NCI-H2107 (cell line): ENCODE measurements around the gene GAGE10.
"Not testable (repeated sequence)": the region's sequence is repeated elsewhere in the genome, so short reads cannot be mapped to it uniquely, and the experiment has no call there.

Experiments
- DNase-seq: peaks from one replicate; lab custom pipeline; 2025; lab: John Stamatoyannopoulos, UW

GAGE10 gene

DNA sequence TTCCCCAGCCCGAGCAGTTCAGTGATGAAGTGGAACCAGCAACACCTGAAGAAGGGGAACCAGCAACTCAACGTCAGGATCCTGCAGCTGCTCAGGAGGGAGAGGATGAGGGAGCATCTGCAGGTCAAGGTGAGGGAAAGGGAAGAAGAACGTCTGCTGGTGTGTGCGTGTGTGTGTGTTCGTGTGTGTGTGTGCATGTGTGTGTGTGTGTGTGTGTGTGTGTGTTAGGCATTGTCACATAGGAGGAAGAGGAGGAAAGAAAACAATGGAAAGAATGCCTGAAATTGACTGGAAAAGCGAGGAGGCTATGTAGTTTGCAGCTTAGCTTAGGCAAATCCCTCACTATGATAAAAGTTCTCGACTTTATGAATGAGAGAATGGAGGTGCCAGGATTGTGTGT lies 20.3 kb downstream of the GAGE10 start:
- not testable (repeated sequence) for DNase-seq

GRCh38 chrX:49330421-49330820 lies 27.0 kb downstream of the GAGE10 start:
- not testable (repeated sequence) for DNase-seq

GRCh38 chrX:49331282-49331681 lies 27.8 kb downstream of the GAGE10 start, which contains the start of gene GAGE13:
Gene GAGE13, plus strand, starts transcription at chrX:49331582. Its CDS starts 1,156 bp downstream, at chrX:49332738.
- DNase-seq = not testable (repeated sequence)

GRCh38 chrX:49331841-49332240 lies 28.4 kb downstream of the GAGE10 start:
- not testable (repeated sequence) for DNase-seq

DNA sequence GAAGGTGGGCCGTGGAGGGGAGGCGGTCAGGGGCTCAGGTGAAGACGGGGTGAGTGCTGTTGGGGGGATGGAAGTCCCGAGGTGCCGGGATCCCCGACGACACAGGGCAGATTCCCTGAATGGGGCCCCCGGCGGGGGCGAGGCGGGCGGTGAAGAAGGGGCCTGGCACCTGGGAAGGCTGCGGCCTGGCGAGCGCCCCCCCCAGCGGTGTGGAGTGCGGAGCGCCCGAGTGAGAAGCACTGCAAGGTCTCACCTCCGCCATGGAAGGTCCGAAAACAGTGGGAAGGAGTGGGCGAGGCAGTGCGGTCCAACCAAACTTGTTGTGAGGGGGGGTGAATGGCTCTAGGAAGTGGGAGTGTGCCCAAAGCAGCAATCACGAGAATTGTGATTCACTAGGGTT lies 38.0 kb downstream of the GAGE10 start:
- DNase-seq = not testable (repeated sequence)

GRCh38 chrX:49344496-49345175 lies 41.2 kb downstream of the GAGE10 start:
- DNase-seq = not testable (repeated sequence)

DNA sequence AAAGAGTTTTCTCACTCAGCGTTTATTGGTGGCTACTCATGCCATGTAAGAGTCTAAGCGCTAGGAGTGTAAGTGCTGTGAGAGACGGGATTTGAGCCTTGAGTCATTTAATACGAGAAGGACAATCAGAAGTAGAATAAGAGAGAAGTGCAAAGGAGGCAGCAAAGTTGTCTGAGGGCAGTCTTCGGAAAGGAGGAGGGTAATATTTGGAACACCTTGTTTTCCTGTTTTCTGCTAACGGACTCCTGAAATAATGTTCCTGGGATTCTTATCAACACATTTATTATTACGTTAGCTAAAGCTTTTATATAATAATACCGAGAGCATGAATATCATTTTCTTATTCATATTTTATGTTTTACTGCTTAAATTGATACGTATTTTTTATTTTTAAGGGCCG lies 42.0 kb downstream of the GAGE10 start:
- not testable (repeated sequence) for DNase-seq

DNA sequence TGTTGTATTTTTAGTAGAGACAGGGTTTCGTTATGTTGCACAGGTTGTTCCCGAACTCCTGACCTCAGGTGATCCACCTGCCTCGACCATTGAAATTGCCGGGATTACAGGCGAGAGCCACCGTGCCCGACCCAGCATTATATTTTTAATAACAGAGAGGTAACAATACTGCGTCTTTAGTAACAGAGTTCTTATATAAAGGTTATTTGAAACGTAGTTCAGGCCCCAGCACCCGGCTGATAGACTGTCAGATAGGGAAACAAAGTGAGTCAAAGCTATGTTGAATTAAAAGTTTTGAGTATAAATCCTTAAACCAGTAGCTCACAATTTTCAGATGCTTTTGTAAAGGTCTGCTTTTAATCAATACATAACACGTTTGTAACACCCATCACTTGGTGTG lies 42.7 kb downstream of the GAGE10 start:
- DNase-seq = not testable (repeated sequence)
